Measurements from ENCODE around the gene RUNX1. TPM values are rescaled to one million over a fixed set of nuclear protein-coding genes. Genes with fewer than 3 reads are reported as not detected.

Gene RUNX1
- total and polyA plus RNA-seq, 2 donors (not counting 3 experiments of a cell fraction or from before 2014, with no cell fraction given): 4.6 to 17.9 TPM

GRCh38 chr21:34904526-34905217, 144.4 kb downstream of the RUNX1 start:
- TF ChIP-seq, protein P1, sequence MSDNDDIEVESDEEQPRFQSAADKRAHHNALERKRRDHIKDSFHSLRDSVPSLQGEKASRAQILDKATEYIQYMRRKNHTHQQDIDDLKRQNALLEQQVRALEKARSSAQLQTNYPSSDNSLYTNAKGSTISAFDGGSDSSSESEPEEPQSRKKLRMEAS (IDR thresholded peaks at IDR 0.05; ENCODE audit: insufficient read depth, insufficient read length): no peak
- TF ChIP-seq GATA2 (IDR thresholded peaks at IDR 0.05; ENCODE audit: insufficient read depth, insufficient read length, low read depth, low read length) (no peak), JUN (IDR thresholded peaks at IDR 0.05; ENCODE audit: borderline replicate concordance, insufficient read depth, insufficient read length, low read depth) (no peak), FOS (IDR thresholded peaks at IDR 0.05; ENCODE audit: borderline replicate concordance, insufficient read depth, low read length) (no peak), CTCF (IDR thresholded peaks at IDR 0.05; ENCODE audit: extremely low read depth in 1 of 2, insufficient read depth in 1 of 2, low read depth in 1 of 2, low read length in 2 of 2) (no peak), EZH2 (IDR thresholded peaks at IDR 0.05; ENCODE audit: borderline replicate concordance, low read depth, low read length, severe bottlenecking) (no peak), POLR2AphosphoS5 (IDR thresholded peaks at IDR 0.05; ENCODE audit: insufficient read depth, low read depth, low read length) (no peak), MYC (IDR thresholded peaks at IDR 0.05; ENCODE audit: low read depth, low read length) (no peak), POLR2A (IDR thresholded peaks at IDR 0.05; ENCODE audit: low read depth, low read length) (no peak)
- no peak overlapping the region for H3K9ac ChIP-seq (replicated peaks; ENCODE audit: extremely low read depth, insufficient read depth, low read length)
- no peak overlapping the region for H3K4me2 ChIP-seq (ENCODE audit: insufficient read depth, low read length)
- FAIRE-seq (no peak), DNase-seq (ENCODE audit: low read depth, low spot score) (no peak)
- no peaks in the 10 kb centered on the region for H3K36me3 ChIP-seq (ENCODE audit: control insufficient read depth in 2 of 2, extremely low read depth in 1 of 2, insufficient read depth in 2 of 2, low read length in 2 of 2)
- CTCF ChIA-PET: interaction anchor here (1.1 to 1.3 kb wide), 2 partner anchors 10 to 30 kb away, joined by 3 read pairs; no protein-coding TSS in a partner anchor
- no peaks in the 10 kb centered on the region for H3K9me3 ChIP-seq (replicated peaks; ENCODE audit: control insufficient read depth, insufficient read depth, low read length)
- no peaks in the 10 kb centered on the region for H3K4me1 ChIP-seq (ENCODE audit: control insufficient read depth, extremely low read depth, insufficient read depth, low read length)
- H4K20me1 ChIP-seq (replicated peaks; ENCODE audit: control insufficient read depth, extremely low read depth, insufficient read depth, low read length): no peaks in the 10 kb centered on the region
- BruUV-seq (replicated peaks): no TSS peak
- intact Hi-C loops (cut with micrococcal nuclease) (no loop called here), dilution Hi-C loops (cut with MboI; ENCODE audit: extremely low pct_ligation_motif_present, low sequenced_read_pairs) (no loop called here)
- no peak overlapping the region for H3K4me3 ChIP-seq (replicated peaks in 1 of 3; ENCODE audit: insufficient read depth in 1 of 3, low read depth in 1 of 3, low read length in 3 of 3)
- H3K27me3 ChIP-seq (ENCODE audit: control insufficient read depth in 2 of 2, insufficient read depth in 2 of 2, low read length in 2 of 2): peaks cover 36 to 71% of the 10 kb centered on the region in 2 experiments
- H3K9me1 ChIP-seq (replicated peaks; ENCODE audit: control insufficient read depth, extremely low read depth, insufficient read depth, low read length): no peaks in the 10 kb centered on the region
- no peak overlapping the region for H2AFZ ChIP-seq (ENCODE audit: low read depth, low read length)
- POLR2A ChIA-PET: no interaction called here
- no peaks in the 10 kb centered on the region for H3K79me2 ChIP-seq (ENCODE audit: control insufficient read depth, insufficient read depth, low read length)
- H3K27ac ChIP-seq (ENCODE audit: insufficient read depth, low read depth, low read length): no peak overlapping the region

Measured in endothelial cell of umbilical vein (primary cell).